ENCODE data around the gene THAP2.

GRCh38 chr12:71646512-71646911 is 17.6 kb upstream of the THAP2 start:
- TF ChIP-seq CTCF (IDR thresholded peaks at IDR 0.05) (no peak), POLR2AphosphoS5 (IDR thresholded peaks at IDR 0.05) (no peak)

Data from transverse colon (tissue), 4 donors.